Measurements from ENCODE around the gene KCNIP1. TPM values are rescaled to one million over a fixed set of nuclear protein-coding genes. Genes with fewer than 3 reads are reported as not detected.

KCNIP1 gene
- total RNA-seq, 1 experiment from 2014 or later: not detected

DNA sequence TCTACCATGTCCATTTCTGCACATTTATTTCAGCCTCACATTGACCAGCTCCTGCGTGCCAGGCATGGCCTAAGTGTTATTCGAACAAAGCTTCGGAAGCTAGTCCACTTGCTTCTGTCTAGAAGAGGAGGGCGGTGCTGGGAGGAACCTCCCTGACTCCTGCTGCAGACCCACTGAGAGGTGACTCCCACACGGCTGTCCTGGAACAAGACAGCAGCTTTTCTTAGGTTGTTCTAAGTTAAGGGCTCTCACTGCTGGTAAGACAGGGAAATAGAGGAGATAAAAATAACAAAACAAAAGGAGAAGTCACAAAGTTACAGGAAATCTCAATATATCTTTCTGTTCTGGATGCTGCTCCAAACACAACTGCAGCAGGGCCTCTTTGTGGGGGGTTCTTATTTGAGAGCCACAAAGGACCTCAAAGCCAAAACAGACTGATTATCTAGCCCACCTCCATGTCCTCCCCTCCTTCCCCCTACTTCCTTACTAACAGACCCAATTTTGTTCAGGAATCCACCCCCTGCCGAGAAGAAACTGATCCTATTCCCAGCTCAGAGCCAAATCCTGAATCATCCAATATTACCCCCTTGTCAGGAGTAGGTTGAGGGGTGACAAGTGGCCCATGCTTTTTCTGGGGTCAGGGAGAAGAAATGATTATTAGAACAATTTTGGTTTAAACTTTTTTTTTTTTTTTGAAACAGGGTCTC is 28.4 kb upstream of the KCNIP1 start:
- ChIA-PET CTCF (interaction anchor here (0.6 to 0.7 kb wide), 2 partner anchors 100 to 272 kb away, joined by 3 to 4 read pairs; no protein-coding TSS in a partner anchor), POLR2A (interaction anchor here (0.7 kb wide), 1 partner anchor 132 kb away, joined by 8 read pairs; no protein-coding TSS in a partner anchor)
- Histone ChIP-seq H3K4me3 (ENCODE audit: low read depth in 2 of 2, low read length in 2 of 2) (no peak overlapping the region), H3K4me1 (ENCODE audit: control insufficient read depth, insufficient read depth, low read length) (no peaks in the 10 kb centered on the region), H3K36me3 (ENCODE audit: control insufficient read depth, insufficient read depth, low read length) (no peaks in the 10 kb centered on the region), H3K9me3 (ENCODE audit: control insufficient read depth, insufficient read depth, low read depth, low read length) (no peaks in the 10 kb centered on the region), H3K27ac (ENCODE audit: low read length) (no peak overlapping the region), H3K27me3 (ENCODE audit: control insufficient read depth, insufficient read depth, low read length) (no peaks in the 10 kb centered on the region)
- in situ Hi-C loops (cut with HindIII; ENCODE audit: low pct_unique_long_range_greater_than_20kb, low sequenced_read_pairs): no loop called here
- DNase-seq (ENCODE audit: low read depth, low spot score) (no peak), ATAC-seq (no peak)
- no TSS peak for BruUV-seq (replicated peaks)
- TF ChIP-seq POLR2AphosphoS5 (IDR thresholded peaks at IDR 0.05; ENCODE audit: low read depth, low read length): no peak
- TF ChIP-seq, protein P1, sequence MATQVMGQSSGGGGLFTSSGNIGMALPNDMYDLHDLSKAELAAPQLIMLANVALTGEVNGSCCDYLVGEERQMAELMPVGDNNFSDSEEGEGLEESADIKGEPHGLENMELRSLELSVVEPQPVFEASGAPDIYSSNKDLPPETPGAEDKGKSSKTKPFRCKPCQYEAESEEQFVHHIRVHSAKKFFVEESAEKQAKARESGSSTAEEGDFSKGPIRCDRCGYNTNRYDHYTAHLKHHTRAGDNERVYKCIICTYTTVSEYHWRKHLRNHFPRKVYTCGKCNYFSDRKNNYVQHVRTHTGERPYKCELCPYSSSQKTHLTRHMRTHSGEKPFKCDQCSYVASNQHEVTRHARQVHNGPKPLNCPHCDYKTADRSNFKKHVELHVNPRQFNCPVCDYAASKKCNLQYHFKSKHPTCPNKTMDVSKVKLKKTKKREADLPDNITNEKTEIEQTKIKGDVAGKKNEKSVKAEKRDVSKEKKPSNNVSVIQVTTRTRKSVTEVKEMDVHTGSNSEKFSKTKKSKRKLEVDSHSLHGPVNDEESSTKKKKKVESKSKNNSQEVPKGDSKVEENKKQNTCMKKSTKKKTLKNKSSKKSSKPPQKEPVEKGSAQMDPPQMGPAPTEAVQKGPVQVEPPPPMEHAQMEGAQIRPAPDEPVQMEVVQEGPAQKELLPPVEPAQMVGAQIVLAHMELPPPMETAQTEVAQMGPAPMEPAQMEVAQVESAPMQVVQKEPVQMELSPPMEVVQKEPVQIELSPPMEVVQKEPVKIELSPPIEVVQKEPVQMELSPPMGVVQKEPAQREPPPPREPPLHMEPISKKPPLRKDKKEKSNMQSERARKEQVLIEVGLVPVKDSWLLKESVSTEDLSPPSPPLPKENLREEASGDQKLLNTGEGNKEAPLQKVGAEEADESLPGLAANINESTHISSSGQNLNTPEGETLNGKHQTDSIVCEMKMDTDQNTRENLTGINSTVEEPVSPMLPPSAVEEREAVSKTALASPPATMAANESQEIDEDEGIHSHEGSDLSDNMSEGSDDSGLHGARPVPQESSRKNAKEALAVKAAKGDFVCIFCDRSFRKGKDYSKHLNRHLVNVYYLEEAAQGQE (IDR thresholded peaks at IDR 0.05; ENCODE audit: insufficient read depth in 1 of 2, low read depth in 2 of 2, low read length in 1 of 2): no peak
- intact Hi-C loops (cut with micrococcal nuclease; ENCODE audit: unreplicated experiment): no loop called here

DNA sequence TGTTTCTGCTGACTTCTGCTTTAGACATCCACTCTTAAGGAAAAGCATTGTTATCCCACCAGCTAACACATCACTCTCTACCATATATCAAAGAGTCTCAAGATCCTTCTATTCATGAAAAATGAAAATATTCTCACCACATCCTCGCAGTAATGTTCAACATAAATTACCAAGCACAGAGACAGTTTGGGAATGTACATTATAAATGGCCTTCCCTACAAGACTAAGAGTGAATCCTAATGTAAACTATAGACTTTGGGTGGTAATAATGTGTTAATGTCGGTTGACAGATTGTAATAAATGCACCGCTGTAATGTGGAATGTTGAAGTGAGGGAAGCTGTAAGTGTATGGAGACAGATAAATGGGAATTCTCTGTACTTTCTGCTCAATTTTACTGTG is 27.1 kb upstream of the KCNIP1 start:
- CTCF ChIA-PET: no interaction called here
- no peak overlapping the region for H3K4me3 ChIP-seq (ENCODE audit: low read depth in 2 of 2, low read length in 2 of 2)
- H3K4me1 ChIP-seq (ENCODE audit: control insufficient read depth, insufficient read depth, low read length): no peaks in the 10 kb centered on the region
- no peak for ATAC-seq
- H3K9me3 ChIP-seq (ENCODE audit: control insufficient read depth, insufficient read depth, low read depth, low read length): no peaks in the 10 kb centered on the region
- intact Hi-C loops (cut with micrococcal nuclease; ENCODE audit: unreplicated experiment) (no loop called here), in situ Hi-C loops (cut with HindIII; ENCODE audit: low pct_unique_long_range_greater_than_20kb, low sequenced_read_pairs) (no loop called here)
- POLR2A ChIA-PET: no interaction called here
- H3K36me3 ChIP-seq (ENCODE audit: control insufficient read depth, insufficient read depth, low read length): no peaks in the 10 kb centered on the region
- no peak for DNase-seq (ENCODE audit: low read depth, low spot score)
- H3K27ac ChIP-seq (ENCODE audit: low read length): no peak overlapping the region
- peaks cover 2% of the 10 kb centered on the region; the same call in 1 of the 2 replicates for H3K27me3 ChIP-seq (ENCODE audit: control insufficient read depth, insufficient read depth, low read length)
- BruUV-seq (replicated peaks): no TSS peak
- TF ChIP-seq POLR2AphosphoS5 (IDR thresholded peaks at IDR 0.05; ENCODE audit: low read depth, low read length) (no peak), SIN3A (IDR thresholded peaks at IDR 0.05; ENCODE audit: borderline replicate concordance, insufficient read depth, low read depth, low read length) (no peak), CTCF (IDR thresholded peaks at IDR 0.05) (no peak), TCF7L2 (IDR thresholded peaks at IDR 0.05; ENCODE audit: low read depth, low read length) (no peak)
- TF ChIP-seq, protein P1 (IDR thresholded peaks at IDR 0.05; ENCODE audit: insufficient read depth in 1 of 2, low read depth in 2 of 2, low read length in 1 of 2): no peak

Measured in Panc1 (cell line).